HG03558 (cell line): Measurements from ENCODE around the gene PRDX1.
"Not testable (repeated sequence)": the region's sequence is repeated elsewhere in the genome, so short reads cannot be mapped to it uniquely, and the experiment has no call there.

Experiments used
- ATAC-seq: cut with Tn5 transposase; IDR thresholded peaks from one replicate; pipeline ENCODE4 v1.9.1; 2021; ENCODE audit warnings: moderate number of reproducible peaks; ENCODE audit not compliant: unreplicated experiment; ENCODE audit errors: extremely low read depth

PRDX1 gene

DNA sequence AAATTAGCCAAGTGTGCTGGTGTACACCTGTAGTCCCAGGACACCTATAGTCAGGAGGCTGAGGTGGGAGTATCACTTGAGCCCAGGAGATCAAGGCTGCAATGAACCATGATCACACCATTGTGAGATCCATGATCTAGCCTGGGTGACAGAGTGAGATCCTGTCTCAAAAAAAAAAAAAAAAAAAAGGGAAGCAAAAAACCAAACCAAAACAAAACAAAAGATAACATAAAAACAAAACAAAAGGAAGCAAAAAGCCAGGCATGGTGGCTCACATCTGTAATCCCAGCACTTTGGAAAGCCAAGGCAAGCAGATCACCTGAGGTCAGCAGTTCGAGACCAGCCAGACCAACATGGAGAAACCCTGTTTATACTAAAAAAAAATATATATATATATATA, 19.5 kb upstream of the PRDX1 start:
- no peak for ATAC-seq

DNA sequence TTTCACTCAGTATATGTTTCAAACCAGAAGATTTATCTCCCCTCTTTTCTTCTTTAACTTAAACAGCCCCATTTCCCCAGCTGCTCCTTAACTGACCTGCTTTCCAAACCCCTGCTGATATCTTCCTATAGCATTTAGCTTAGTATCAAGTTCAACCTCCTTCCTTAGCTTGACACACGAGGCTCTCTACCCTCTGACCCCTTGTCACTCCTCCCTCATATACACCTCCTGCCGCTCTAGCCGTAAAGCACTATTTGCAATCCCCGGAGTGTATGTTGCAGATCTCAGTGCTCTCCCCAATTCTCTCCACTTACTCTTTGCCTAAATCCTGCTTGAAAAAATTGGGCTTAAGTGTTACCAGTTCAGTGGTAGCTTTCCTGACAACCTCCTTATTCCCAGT, 15.2 kb upstream of the PRDX1 start:
- ATAC-seq: no peak

DNA sequence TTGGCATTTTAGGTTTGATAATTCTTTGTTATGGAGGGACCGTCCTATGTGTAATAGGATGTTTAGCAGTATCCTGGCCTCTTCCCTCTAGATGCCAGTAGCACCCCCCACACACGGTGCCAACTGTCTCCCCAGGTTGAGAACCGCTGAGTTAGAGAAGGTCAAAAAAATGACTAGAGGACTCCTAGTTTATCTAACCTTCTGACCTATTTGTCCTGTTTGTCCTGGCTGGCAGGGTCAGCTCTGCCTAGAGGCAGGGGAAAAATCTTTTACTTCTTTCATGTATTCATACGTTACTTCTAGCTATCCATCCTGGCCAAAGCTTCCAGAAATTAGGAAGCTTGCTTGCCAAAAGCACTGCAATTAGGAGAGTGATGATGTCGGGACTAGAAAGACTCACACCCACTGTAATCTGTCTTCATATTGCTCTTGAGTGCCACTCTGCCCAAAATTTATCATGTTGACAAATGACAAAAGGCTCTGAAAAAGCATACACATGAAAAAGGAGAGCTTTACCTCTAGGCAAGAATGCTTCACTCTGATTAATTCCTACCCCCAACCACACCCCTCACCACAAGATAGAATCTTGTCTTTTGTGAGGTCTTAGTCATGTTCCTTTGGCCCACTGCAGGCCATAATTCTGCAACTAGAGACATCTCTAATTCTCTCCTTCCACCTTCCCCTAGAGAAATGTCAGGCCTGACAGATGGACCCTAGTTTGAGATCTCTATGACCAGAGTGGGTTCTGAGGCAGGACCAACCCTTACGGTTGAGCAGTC, 14.5 kb upstream of the PRDX1 start:
- ATAC-seq: no peak

DNA sequence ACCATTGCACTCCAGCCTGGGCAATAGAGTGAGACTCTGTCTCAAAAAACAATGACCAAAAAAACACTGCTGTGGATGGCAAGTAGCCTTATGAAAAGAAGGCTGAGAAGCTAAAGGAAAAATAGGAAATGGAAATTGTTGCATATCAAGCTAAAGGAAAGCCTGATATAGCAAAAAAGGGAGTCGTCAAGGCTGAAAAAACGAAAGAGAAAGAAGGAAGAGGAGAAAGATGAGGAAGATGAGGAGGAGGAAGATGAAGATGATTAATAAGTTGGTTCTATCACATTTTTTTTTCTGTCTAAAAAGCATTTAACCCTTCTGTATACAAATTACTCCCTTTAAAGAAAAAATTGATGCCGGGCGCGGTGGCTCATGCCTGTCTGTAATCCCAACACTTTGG, 10.2 kb upstream of the PRDX1 start:
- ATAC-seq: no peak

DNA sequence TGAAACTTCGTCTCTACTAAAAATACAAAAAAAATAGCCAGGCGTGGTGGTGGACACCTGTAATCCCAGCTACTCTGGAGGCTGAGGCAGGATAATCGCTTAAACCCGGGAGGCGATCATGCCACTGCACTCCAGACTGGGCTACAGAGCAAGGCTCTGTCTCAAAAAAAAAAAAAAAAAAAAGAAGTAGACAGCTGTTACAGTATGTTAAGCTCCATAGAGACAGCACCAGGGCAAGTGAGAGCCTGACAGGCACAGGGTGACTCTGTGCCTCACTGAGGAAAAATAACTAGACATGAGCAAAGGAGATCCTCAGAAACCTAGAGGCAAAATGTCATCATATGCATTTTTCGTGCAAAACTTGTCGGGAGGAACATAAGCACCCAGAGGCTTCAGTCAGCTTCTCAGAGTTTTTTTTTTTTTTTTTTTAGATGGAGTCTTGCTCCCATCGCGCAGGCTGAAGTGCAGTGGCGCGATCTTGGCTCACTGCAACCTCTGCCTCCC, 9.0 kb upstream of the PRDX1 start:
- no peak for ATAC-seq

DNA sequence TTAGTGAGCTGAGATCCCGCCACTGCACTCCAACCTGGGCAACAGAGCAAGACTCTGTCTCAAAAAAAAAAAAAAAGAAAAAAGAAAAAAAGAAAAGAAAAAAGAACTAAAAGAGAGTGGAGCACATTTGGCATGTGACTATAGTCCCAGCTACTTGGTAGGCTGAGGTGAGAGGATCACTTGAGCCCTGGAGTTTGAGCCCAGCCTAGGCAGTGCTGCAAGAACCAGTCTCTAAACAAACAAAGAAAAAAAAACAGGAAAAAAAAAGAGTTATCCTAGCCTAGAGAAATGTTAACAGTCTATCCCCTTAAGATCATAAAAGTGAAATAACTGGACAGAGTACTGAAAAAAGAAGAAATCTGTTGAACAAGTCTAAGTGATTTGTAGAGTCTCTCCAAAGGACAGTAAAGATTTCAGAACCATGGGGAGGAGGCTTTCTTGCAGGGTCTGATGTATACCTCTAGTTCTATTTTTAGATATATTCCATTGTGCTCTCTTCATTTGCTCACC, 4.5 kb upstream of the PRDX1 start:
- ATAC-seq: no peak

DNA sequence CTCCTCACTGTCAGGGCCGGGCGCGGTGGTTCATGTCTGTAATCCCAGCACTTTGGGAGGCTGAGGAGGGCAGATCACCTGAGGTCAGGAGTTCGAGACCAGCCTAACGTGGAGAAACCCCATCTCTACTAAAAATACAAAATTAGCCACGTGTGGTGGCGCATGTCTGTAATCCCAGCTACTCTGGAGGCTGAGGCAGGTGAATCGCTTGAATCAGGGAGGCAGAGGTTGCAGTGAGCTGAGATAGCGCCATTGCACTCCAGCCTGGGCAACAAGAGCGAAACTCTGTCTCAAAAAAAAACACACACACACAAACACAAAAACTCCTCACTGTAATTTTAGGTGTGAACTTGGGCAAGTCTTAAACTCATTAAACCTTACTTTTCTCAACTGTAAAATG, 2.3 kb upstream of the PRDX1 start:
- not testable (repeated sequence) for ATAC-seq

DNA sequence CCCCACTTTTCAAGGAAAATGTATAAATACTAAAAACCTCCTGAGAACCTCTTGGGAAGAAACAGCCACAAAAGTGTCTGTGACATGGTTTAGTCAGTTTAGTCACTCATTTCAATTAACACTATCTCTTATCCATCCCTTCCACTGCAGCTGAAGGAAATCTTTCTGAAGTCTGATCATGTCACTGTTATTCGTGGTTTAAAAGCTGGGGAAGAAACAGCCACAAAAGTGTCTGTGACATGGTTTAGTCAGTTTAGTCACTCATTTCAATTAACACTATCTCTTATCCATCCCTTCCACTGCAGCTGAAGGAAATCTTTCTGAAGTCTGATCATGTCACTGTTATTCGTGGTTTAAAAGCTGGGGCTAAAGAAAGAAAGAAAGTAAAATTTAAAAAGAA, 1.8 kb upstream of the PRDX1 start:
- not testable (repeated sequence) for ATAC-seq

DNA sequence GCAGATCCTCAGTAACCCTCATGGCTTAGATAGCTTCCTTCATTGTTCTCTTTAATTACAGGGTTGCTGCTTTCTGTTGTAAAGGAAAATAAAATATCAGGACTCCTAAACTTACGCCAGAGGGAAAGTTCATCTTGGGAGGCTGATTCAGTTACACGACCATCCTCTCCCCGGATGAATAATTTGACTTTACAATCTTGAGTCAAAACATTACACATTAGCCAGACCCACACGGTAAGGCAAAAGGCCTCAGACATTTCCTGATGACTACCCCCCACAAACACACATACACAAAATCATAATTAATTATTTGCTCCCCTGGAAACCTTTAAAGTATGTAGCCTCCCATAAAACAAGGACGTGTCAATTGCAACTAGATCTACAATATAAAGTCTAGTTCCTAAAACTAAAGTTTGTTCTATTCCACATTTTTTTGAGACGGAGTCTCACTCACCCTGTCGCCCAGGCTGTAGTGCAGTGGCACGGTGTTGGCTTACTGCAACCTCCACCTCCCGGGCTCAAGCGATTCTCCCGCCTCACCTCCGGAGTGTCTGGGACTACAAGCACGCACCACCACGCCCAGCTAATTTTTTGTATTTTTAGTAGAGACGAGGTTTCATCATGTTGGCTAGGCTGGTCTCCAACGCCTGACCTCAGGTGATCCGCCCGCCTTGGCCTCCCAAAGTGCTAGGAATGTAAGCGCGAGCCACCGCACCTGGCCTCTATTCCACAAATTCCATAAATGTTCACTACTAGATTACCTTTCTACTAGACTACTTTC, 830 bp upstream of the PRDX1 start:
- no peak for ATAC-seq

DNA sequence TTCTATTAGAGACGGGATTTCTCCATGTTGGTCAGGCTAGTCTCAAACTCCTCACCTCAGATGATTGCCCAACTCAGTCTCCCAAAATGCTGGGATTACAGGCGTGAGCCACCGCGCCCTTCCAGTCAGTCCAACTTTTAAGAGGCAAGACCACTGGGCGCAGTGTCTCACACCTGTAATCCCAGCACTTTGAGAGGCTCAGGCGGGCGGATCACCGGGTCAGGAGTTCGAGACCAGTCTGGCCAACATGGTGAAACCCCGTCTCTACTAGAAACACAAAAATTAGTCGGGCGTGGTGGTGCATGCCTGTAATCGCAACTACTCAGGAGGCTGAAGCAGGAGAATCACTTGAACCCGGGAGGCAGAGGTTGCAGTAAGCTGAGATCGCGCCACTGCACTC, 1.9 kb downstream of the PRDX1 start:
- ATAC-seq: not testable (repeated sequence)

DNA sequence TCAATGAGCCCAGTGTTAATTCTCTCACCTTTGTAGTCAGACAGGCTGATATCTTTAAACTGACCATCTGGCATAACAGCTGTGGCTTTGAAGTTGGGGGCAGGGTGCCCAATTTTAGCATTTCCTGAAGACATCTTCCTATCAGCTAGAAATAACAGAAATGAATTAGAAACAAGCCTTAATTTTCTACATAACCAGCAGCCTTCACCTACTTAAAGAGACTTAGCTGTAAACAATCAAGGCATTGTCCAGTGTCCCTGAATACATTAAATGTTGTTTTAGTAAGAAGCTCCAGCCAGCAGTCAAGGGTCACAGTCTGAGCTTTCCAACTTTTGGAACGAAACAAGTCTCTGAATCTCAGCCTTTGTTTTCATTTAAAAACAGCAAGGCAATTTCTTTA, 2.8 kb downstream of the PRDX1 start:
- ATAC-seq: no peak

DNA sequence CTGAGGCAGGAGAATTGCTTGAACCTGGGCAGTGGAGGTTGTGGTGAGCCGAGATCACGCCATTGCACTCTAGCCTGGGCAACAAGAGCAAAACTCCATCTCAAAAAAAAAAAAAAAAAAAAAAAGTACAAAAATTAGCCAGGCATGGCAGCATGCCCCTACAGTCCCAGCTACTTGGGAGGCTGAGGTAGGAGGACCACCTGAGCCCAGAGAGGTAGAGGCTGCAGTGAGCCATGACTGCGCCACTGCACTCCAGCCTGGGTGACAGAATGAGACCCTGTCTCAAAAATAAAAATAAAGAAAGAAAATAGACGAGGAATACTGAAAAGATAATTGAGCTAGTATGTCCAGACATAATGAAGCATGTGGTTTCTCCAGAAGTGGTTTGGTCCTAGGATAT, 3.3 kb downstream of the PRDX1 start:
- ATAC-seq: not testable (repeated sequence)

DNA sequence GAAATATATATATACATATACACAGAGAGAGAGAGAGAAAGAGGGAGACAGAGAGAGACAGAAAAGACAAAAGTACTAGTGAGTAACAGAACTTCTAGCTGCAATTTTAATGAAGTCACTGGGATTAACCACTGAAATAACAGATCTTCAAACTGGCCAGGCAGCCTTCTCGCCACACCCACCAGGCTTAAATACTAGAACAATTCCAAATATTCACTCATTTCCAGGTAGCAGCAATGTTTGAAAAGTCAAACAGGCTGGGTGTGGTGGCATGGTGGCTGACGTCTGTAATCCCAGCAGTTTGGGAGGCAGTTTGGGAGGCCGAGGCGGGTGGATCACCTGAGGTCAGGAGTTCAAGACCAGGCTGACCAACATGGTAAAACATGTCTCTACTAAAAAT, 5.2 kb downstream of the PRDX1 start:
- no peak for ATAC-seq

DNA sequence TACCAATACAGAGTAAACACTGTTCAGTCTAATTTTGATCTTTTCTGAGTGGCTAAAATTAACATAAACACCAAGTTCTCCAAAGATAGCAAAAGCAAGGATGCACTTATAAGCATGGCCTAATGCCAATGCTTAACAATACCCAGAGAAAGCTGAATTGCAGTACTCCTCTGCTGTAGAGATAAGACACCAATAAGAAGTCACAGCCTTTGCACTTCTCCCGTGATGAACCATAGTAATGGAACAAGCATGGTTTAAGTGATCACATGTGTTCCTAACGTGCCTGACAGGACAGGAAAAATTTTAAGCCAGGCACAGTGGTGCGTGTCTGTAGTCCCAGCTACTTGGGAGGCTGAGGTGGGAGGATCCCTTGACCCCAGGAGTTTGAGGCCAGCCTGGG, 5.6 kb downstream of the PRDX1 start:
- no peak for ATAC-seq

DNA sequence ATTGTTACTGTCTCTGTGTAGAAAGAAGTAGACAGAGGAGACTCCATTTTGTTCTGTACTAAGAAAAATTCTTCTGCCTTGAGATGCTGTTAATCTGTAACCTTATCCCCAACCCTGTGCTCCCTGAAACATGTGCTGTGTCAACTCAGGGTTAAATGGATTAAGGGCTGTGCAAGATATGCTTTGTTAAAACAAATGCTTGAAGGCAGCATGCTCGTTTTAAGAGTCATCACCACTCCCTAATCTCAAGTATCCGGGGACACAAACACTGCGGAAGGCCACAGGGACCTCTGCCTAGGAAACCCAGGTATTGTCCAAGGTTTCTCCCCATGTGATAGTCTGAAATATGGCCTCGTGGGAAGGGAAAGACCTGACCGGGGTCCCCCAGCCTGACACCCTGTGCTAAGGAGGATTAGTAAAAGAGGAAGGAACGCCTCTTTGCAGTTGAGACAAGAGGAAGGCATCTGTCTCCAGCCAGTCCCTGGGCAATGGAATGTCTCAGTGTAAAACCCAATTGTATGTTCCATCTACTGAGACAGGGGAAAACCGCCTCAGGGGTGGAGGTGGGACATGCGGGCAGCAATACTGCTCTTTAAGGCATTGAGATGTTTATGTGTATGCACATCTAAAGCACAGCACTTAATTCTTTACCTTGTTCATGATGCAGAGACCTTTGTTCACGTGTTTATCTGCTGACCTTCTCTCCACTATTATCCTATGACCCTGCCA, 8.0 kb downstream of the PRDX1 start:
- not testable (repeated sequence) for ATAC-seq

DNA sequence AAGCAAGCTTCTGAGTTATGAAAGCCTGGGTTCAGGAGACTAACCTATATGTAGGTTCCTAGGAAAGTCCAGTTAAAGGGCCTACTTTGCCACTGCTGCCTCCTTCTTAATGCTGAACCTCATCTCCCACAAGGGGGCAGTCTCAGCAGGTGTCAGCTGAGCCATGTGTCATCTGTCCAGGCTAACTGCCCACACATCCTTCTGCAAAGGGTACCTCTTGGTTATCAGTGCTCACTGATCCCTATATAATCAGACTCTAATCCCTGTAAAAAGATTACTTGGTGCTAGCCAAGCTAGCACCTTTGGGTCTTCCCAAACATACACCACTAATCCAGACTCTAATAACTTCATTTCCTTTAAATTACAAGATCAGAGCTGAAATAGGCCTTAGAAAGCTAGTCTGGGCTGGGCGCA, 9.0 kb downstream of the PRDX1 start:
- no peak for ATAC-seq

DNA sequence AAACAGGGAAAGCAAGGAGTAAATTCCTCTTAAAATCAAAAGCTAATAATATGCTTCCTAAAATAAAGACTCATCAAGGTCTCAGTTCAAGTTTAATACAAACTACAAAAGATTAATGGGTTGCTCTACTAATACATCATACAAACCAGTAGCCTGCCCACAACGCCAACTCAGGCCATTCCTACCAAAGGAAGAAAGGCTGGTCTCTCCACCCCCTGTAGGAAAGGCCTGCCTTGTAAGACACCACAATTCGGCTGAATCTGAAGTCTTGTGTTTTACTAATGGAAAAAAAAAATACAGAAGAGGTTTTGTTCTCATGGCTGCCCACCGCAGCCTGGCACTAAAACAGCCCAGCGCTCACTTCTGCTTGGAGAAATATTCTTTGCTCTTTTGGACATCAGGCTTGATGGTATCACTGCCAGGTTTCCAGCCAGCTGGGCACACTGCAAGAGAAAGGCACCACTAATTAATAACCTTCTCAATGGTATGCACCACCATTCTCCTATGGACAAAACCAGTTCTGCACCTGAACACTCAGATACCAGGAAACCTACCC, 10.6 kb downstream of the PRDX1 start:
- ATAC-seq: no peak

DNA sequence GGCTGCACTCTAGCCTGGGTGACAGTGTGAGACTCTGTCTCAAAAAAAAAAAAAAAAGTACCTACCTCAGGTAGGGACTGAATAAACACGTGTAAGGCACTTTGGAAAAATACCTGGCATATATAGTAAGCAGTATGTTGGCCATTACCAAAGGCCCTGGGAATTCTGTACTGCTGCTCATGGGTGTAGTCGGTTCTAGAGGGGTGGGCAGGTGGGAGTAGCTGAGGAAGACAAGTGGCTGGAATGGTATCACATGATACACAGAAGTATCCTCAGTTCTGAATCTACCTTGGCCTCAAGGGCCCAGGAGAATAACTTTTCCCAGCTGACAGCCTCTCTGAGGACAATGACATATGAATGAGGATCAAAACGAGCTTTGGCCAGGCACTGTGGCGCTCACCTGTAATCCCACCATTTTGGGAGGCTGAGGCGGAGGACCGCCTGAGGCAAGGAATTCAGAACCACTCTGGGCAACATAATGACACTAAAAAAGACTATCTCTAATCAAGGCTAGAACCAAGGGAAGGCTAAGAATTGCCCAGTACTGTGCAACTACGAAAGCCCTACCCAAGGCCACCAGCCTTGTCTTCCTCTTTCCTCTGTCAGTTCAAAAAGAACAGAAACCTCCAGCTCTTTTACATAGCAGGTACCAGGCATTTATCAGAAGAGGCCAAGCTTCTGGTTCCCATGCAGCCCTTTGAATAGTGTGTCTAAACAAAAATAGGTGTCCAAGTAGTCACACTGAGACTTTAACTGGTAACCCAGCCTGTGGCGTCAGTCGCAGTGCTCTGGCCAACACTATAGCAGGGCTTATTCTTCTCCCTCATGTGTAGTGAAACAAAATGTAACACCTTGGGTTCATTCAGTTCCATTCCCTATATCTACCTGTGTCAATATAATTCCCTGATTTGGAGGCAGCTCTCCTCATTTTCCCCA, 11.4 kb downstream of the PRDX1 start:
- no peak for ATAC-seq
